Parathyroid adenoma (tissue), 2 donors: ENCODE data around the gene RNH1.

Experiments
- H2AFZ ChIP-seq: fragments of 300-600 bp; sonication (generic); one replicate; pipeline ENCODE4 v1.7.0; 2017; ENCODE audit warnings: antibody characterized with exemption, mild to moderate bottlenecking
- H3K27ac ChIP-seq: fragments of 300-600 bp; sonication (generic); one replicate; pipeline ENCODE4 v1.7.0; 2017
- H3K27me3 ChIP-seq: fragments of 300-600 bp; sonication (generic); one replicate; pipeline ENCODE4 v1.7.0; 2017; ENCODE audit warnings: low read length; ENCODE audit not compliant: control insufficient read depth, insufficient read depth
- H3K36me3 ChIP-seq: fragments of 300-600 bp; sonication (generic); one replicate; pipeline ENCODE4 v1.7.0; 2017; ENCODE audit warnings: low read length; ENCODE audit not compliant: control insufficient read depth, insufficient read depth
- H3K4me1 ChIP-seq: fragments of 300-600 bp; sonication (generic); one replicate; pipeline ENCODE4 v1.7.0; 2017; ENCODE audit warnings: control low read depth
- H3K4me2 ChIP-seq: fragments of 300-600 bp; sonication (generic); one replicate; pipeline ENCODE4 v1.7.0; 2017; ENCODE audit warnings: low read length
- H3K4me3 ChIP-seq: fragments of 300-600 bp; sonication (generic); one replicate; pipeline ENCODE4 v1.7.0; 2017; ENCODE audit warnings: low read depth, low read length
- H3K79me2 ChIP-seq: fragments of 300-600 bp; sonication (generic); one replicate; pipeline ENCODE4 v1.7.0; 2017; ENCODE audit warnings: control low read depth
- H3K9ac ChIP-seq: fragments of 300-600 bp; sonication (generic); one replicate; pipeline ENCODE4 v1.7.0; 2017; ENCODE audit warnings: mild to moderate bottlenecking
- H3K9me3 ChIP-seq: fragments of 300-600 bp; sonication (generic); one replicate; pipeline ENCODE4 v1.7.0; 2017; ENCODE audit warnings: low read length; ENCODE audit not compliant: control insufficient read depth
- TF ChIP-seq, protein P1 (sequence below): fragments of 300-600 bp; sonication (generic); IDR thresholded peaks from one replicate; pipeline ENCODE4 v1.7.0; 2017; ENCODE audit warnings: antibody characterized with exemption, mild to moderate bottlenecking
- donor health status: primary hyperparathyroidism.

The RNH1 gene

DNA sequence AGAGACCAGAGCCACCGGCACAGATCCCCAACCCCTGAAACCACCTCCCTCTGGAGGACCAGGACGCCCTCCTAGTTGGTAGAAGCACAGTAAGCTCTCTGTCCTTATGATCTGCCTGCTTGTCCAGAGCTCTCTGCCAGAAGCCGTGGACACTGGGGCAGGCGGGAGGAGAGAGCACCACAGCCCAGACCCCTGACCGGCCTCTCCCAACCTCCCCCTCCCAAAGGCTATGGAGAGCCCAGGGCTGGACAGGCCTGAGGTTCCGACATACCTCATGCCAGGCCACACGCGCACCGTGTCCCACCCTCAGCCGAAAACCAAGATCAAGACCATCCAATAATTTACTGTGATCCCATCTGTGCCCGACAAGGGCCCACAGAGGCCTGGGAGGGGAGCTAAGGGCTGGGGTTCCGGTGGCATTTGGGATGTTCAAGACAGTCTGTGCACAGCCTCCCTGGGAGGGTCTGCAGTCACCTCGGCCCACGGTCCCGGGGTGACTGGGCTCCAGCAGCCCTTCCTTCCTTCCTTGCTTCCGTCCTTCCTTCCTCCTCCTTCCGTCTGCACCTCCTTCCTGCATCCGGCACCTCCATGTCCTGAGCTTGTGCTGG, 25.0 kb upstream of the RNH1 start:
- Histone ChIP-seq H3K4me2 (no peak overlapping the region), H3K4me1 (no peaks in the 10 kb centered on the region), H3K9me3 (no peaks in the 10 kb centered on the region), H3K27ac (no peak overlapping the region), H3K4me3 (no peak overlapping the region), H3K9ac (no peak overlapping the region), H3K79me2 (no peaks in the 10 kb centered on the region), H3K36me3 (no peaks in the 10 kb centered on the region), H3K27me3 (no peaks in the 10 kb centered on the region), H2AFZ (no peak overlapping the region)
- TF ChIP-seq, protein P1, sequence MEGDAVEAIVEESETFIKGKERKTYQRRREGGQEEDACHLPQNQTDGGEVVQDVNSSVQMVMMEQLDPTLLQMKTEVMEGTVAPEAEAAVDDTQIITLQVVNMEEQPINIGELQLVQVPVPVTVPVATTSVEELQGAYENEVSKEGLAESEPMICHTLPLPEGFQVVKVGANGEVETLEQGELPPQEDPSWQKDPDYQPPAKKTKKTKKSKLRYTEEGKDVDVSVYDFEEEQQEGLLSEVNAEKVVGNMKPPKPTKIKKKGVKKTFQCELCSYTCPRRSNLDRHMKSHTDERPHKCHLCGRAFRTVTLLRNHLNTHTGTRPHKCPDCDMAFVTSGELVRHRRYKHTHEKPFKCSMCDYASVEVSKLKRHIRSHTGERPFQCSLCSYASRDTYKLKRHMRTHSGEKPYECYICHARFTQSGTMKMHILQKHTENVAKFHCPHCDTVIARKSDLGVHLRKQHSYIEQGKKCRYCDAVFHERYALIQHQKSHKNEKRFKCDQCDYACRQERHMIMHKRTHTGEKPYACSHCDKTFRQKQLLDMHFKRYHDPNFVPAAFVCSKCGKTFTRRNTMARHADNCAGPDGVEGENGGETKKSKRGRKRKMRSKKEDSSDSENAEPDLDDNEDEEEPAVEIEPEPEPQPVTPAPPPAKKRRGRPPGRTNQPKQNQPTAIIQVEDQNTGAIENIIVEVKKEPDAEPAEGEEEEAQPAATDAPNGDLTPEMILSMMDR = no peak

DNA sequence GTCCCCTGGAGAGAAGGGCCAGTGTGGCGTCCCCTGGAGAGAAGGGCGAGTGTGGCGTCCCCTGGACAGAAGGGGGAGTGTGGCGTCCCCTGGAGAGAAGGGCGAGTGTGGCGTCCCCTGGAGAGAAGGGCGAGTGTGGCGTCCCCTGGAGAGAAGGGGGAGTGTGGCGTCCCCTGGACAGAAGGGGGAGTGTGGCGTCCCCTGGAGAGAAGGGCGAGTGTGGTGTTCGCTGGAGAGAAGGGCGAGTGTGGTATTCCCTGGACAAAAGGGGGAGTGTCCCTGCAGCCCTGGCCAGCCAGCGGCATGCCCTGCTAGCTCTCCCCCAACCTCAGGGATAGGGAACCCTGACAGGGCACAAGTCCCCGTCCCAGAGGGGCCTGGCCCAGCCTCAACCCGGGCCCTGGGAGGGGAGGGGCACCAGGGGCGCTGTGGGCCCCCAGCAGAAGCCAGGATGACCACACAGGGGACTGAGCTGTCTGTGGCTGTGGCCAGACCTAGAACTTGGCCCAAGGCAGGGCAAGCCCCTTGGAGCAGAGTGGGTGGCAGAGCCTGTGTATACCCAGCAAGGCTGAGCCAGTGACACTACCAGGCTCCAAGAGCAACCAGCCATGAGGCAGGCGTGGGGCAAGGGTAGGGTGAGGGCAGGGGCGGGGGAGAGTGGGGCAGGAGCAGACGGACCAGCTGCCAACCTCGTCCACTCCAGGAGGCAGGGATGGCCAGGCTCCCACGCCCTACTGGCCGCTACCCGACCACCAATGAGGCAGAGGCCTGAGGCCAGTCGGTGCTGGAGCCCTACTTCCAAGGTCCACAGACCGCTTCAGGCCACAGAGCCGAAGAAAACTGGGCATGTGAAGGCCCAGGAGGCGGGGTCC, 24.2 kb upstream of the RNH1 start:
- TF ChIP-seq, protein P1 = no peak
- no peak overlapping the region for H3K27ac ChIP-seq
- H3K79me2 ChIP-seq = no peaks in the 10 kb centered on the region
- no peak overlapping the region for H3K4me3 ChIP-seq
- H2AFZ ChIP-seq = no peak overlapping the region
- no peaks in the 10 kb centered on the region for H3K9me3 ChIP-seq
- no peak overlapping the region for H3K4me2 ChIP-seq
- no peaks in the 10 kb centered on the region for H3K27me3 ChIP-seq
- no peak overlapping the region for H3K9ac ChIP-seq
- no peaks in the 10 kb centered on the region for H3K4me1 ChIP-seq
- H3K36me3 ChIP-seq = no peaks in the 10 kb centered on the region

DNA sequence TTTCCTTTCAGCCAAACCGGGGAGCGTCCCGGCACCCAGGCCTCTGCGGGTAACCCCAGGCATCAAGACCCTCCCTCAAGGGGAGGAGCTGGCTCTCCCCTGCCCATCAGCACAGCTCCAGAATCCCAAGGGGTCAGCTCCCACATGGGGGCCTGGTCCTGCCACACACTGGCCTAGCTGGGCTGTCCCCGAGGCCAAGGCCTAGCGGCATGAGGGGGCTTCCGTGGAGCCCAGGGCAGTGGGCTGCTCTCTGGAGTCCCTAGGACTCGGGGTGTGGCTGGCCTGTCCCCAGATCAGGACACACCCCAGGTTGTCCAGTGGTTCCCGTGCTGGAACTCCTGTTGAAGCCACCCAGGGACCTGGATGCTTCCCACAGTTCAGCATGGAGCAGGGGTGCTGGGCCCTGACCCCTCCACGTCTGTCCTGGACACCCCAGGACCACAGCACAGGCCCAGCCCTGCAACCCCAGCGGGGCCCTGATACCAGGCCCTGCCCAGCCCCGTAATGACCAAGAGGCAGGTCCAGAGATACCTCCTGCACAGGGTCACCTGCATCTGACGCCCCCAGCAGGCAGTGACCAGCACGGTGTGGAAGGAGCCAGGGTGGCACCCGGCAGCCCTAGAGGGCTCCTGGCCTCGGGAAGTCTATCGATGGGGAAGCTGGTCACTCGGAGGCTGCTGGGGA, 22.8 kb upstream of the RNH1 start:
- TF ChIP-seq, protein P1 = no peak
- no peaks in the 10 kb centered on the region for H3K36me3 ChIP-seq
- H3K79me2 ChIP-seq = no peaks in the 10 kb centered on the region
- H3K27ac ChIP-seq = no peak overlapping the region
- no peaks in the 10 kb centered on the region for H3K4me1 ChIP-seq
- H2AFZ ChIP-seq = no peak overlapping the region
- H3K27me3 ChIP-seq = no peaks in the 10 kb centered on the region
- H3K4me2 ChIP-seq = no peak overlapping the region
- H3K9me3 ChIP-seq = no peaks in the 10 kb centered on the region
- no peak overlapping the region for H3K4me3 ChIP-seq
- no peak overlapping the region for H3K9ac ChIP-seq

DNA sequence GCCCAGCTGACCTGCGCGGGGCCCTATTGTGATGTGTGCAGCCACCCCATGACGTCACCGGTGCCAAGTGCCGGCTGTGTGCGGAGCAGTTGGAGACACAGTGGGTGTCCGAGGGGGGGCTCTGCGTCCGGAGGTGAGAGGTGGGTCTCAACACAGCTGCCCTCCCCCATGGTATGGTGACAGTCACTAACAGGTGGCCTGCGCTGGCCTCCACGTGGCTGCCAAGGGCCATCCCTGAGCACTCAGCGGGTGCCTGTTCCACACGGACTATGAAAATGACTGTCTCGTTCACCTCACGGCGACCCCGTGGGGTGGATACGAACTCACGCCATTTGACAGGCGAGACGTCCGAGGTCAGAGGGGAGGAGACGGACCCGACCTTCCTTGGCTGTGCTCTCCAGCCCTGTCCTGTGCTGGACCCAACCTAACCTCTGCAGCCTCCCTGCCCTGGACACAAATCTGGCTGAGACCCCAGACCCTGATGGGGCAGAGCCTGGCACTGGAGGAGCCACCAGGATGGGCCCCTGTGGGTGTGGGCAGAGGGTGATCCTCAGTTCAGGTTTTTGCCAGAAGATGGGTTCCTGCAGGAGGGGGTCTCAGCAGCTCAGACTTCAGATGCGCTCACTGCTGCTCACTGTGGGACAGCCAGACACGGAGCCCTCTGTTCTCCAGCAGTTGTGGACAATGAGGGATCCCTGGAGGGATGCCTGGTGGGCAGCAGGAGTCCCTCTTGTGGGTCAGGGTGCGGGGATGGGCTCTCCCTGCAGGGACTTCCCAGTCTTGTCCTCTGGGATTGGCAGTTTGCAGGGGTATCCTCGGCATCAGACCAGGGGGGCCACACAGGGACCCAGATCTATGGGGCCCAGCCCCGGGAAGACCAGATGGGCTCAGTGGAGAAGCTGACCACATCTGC, 22.0 kb upstream of the RNH1 start:
- Histone ChIP-seq H3K36me3 (no peaks in the 10 kb centered on the region), H3K4me2 (no peak overlapping the region), H3K4me1 (no peaks in the 10 kb centered on the region), H3K27me3 (no peaks in the 10 kb centered on the region), H3K27ac (no peak overlapping the region), H3K9me3 (no peaks in the 10 kb centered on the region), H3K79me2 (no peaks in the 10 kb centered on the region), H3K9ac (no peak overlapping the region), H2AFZ (no peak overlapping the region), H3K4me3 (no peak overlapping the region)
- TF ChIP-seq, protein P1 = no peak
